ENCODE results near the gene PEX1.
"Not testable (repeated sequence)": the region's sequence is repeated elsewhere in the genome, so short reads cannot be mapped to it uniquely, and the experiment has no call there.

PEX1 gene

GRCh38 chr7:92503767-92504166 is 24.6 kb downstream of the PEX1 start:
- no peak for DNase-seq

- DNase-seq: no peak
These were observed 29.8 kb downstream of the PEX1 start for GRCh38 chr7:92498557-92498956.

- DNase-seq: no peak
These were observed 31.4 kb downstream of the PEX1 start for GRCh38 chr7:92496876-92497275.

GRCh38 chr7:92489634-92490033 is 38.7 kb downstream of the PEX1 start:
- DNase-seq: no peak

DNA sequence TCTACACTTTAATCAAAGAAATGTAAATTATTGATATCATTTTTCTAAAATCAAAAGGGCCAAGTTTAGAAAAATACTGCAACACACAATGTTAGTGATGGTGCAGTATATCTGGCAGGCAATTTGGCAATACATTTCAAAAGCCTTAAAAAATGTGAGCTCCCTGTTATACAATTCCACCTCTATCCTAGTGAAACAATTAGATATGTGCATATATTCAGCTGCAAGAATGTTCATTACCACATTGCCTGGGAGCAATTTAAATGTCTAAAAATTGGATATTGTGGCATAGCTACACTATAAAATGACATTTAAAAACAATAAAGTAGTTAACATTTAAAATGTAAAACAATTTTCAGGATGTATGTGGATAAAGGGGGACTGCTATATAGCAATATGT is 40.5 kb downstream of the PEX1 start:
- DNase-seq: no peak

GRCh38 chr7:92485974-92486373 is 42.3 kb downstream of the PEX1 start:
- no peak for DNase-seq

- DNase-seq: no peak
These were observed 42.9 kb downstream of the PEX1 start for GRCh38 chr7:92485267-92485892.

- not testable (repeated sequence) for DNase-seq
These were observed 44.1 kb downstream of the PEX1 start for GRCh38 chr7:92484226-92484625.

DNA sequence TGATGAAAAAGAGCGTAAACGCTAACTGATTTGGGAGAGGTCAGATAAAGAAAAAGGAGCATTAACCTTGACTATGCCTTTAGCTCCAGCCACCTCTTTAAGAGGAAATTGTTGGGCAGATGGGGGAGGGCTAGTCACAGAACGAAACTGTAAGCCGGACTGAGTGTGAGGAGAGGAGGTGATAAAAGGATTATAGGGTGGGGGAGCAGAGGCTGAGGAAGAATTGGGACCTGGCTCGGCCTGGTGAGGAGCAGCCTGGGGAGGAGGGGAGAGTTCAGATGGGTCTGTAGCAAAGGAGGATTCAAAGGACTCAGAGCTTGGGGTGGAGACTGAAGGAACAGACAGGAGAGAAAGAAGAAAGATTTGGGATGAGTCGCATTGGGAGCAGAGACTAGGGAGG is 44.7 kb downstream of the PEX1 start:
- DNase-seq: not testable (repeated sequence)

DNA sequence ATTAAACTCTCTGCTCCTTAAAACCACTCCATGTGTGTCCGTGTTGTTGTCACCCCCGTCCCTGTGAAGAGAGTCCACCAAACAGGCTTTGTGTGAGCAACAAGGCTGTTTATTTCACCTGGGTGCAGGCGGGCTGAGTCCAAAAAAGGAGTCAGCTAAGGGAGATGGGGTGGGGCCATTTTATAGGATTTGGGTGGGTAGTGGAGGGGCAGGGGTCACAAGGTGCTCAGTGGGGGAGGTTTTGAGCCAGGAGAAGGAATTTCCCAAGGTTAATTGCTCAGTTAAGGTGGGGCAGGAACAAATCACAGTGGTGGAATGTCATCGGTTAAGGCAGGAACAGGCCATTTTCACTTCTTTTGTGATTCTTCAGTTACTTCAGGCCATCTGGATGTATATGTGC is 49.2 kb downstream of the PEX1 start:
- DNase-seq: not testable (repeated sequence)

GRCh38 chr7:92478711-92479110 is 49.6 kb downstream of the PEX1 start:
- no peak for DNase-seq

DNA sequence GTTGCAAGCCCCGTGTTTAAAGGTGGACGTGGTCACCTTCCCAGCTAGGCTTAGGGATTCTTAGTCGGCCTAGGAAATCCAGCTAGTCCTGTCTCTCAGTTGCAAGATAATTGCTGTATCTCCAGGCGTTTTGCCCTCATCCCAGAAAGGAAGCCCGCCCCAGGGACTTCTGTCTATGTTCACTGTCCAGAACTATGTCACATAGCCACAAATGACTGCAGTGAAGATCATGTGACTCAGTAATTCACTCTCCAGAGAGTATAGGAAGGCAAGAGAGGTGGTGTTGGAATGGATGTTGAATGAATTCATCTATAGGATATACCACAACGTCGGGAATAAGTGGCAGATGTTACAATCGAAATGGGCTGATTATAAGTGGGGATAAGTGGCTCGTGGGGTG is 50.2 kb downstream of the PEX1 start:
- DNase-seq: no peak

GRCh38 chr7:92477681-92478080 is 50.6 kb downstream of the PEX1 start, which contains the start of gene ERVW-1:
TSS of gene ERVW-1 (minus strand) at chr7:92477946. CDS start at chr7:92470381, 7,565 bp downstream.
- DNase-seq: not testable (repeated sequence)

DNA sequence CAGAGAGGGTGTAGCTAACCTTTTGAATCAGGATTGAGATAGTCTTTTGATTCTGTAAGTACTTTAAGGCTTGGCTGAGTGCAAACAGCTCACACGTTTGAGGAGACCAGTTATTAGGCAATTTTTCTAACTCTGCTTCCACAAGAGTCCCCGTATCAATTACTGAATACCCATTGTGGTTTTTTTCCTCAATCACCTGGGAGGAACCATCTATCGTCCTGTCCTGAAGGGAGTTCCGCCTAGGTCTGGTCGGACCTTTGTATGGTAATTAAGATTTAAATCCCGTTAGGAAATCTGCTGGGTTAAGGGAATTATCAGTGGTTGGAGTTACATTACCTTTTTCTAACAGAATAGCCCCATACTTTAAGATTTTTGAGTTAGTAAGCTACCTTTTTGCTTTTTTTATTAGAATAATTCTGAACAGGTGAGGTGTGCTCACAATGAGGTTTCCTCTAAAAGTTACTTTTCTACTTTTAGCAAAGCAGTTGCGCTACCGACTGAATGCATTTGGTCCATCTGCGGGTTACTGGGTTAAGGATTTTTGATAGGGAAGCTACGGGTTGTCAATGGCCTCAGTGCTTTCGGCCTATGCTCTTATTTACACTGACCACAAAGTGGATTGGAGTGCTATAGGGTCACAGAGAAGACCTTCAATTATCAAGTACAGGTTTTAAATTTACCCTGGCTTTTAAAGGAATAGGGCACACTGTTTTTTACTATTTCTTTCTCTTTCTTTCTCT is 52.3 kb downstream of the PEX1 start:
- DNase-seq: not testable (repeated sequence)

GRCh38 chr7:92475261-92475770 is 53.0 kb downstream of the PEX1 start:
- DNase-seq: not testable (repeated sequence)

DNA sequence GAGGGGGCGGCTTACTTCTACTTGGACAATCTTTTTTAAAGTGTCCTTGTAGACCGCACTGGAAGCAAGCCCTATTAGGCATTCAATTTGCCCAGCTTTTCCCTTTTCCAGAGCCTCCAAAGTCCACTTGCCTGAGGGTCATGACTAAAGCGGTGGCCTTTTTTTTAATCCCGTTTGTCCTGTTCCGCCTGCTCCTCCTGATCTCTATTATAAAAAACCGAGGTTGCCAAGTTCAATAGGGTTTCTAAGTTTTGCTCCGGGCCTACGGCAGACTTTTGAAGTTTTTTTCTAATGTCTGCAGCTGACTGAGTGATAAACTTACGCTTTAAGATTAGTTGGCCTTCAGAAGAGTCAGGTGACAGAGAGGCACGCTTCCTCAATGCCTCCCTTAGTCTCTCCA is 54.3 kb downstream of the PEX1 start:
- not testable (repeated sequence) for DNase-seq

- DNase-seq: not testable (repeated sequence)
These were observed 59.7 kb downstream of the PEX1 start for GRCh38 chr7:92468589-92468988.

DNA sequence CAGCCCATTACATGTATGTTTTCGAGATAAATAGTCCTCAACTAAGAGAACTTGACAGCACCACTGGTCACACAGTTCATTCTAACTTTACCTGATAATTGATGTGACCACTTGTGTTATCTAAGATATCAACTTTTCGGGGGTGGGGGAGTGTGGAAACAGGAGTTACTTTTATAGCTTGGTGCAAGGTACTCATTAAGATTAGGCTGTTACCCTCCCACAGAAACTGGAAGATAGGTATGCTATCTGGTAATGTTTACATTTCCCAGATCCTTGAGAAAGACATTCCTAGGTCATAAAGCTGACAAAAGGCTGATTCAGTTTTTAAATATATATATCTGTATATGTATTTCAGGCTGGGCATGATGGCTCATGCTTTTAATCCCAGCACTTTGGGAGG is 61.6 kb downstream of the PEX1 start:
- no peak for DNase-seq

DNA sequence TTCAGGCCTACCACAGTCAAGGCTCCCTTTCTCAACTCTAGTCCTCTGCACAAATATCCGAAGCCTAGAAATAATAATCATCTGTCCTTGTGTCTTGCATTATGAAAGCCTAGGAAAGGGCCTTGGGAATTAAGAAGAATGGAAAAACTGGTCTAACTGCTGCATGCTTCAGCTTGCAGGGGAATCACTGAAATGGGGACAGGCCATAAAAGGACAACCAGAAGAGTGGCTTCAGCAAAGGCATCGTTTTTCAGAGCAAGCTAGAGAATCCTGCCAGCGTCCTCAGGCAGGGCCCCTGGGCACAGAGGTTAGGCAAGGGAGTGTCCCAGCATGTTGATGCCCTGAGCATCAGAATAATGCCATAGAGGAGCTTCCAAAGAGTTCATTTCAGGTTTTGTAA is 63.8 kb downstream of the PEX1 start:
- no peak for DNase-seq

DNA sequence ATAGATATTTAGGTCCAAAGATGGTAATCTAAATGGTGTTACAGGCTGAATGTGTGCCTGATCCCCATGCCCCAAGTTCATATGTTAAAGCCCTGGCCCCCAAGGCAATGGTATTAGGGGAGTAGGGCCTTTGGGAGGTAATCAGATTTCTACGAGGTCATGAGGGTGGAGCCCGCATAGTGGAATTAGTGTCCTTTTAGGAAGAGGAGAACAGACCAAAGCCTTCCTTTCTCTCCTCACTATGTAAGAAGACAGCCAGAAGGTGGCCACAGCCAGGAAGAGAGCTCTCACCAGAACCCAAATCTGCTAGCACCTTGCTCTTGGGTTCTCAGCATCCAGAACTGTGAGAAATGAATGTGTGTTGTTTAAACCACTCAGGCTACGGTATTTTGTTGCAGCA is 65.8 kb downstream of the PEX1 start:
- DNase-seq: no peak

- peak; percentile 54 for DNase-seq
These were observed 67.0 kb downstream of the PEX1 start for GRCh38 chr7:92461027-92462003.

- no peak for DNase-seq
These were observed 67.8 kb downstream of the PEX1 start for GRCh38 chr7:92460510-92460909.

DNA sequence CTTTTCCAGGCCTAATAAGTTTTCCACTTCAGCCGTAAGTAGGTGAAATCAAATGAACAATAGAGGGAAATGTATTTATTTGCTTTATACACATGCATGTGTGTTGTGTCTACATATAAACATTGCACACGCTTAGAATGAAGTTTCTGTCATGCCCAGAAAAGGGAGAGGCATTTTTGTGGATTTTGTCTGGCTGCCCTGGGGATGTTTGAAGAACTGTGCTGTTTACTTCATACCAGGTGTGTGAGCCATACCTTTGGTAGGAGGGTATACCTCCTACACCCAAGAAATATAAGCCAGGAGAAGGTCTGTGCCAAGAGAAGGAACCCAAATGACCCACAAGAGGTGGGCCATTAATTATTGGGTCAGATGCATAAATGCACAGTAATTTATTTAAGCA is 68.2 kb downstream of the PEX1 start:
- DNase-seq: no peak

Measured in NCI-H1092 treated with DMSO at 0.1 percent for 48 hours (cell line).